Astrocyte (in vitro differentiated cells and primary cell): ENCODE data around the gene PECR. TPM values are rescaled to one million over a fixed set of nuclear protein-coding genes. Genes with fewer than 3 reads are reported as not detected.
A peak's percentile ranks its signal among the peaks of the same experiment; 100 is the strongest.

Experiments
- DNase-seq: peaks from one replicate; pipeline ENCODE4 v3.0.0-alpha.2; 2010; ENCODE audit warnings: low read depth
- FAIRE-seq: peaks from 2 replicates; lab custom pipeline; 2011; peaks lifted over from hg19 to GRCh38; lab: Jason Lieb, UNC
- H2AFZ ChIP-seq: 2 replicates; pipeline ENCODE4 v1.6.0; 2012; ENCODE audit warnings: low read depth, low read length, inconsistent platforms
- H3K27ac ChIP-seq: 2 replicates; pipeline ENCODE4 v1.5.1; 2011; ENCODE audit warnings: low read depth, low read length, inconsistent platforms
- H3K27me3 ChIP-seq: 2 replicates; pipeline ENCODE4 v1.6.0; 2011; ENCODE audit warnings: low read length, inconsistent platforms; ENCODE audit not compliant: insufficient read depth
- H3K36me3 ChIP-seq: 2 replicates; pipeline ENCODE4 v1.5.1; 2011; ENCODE audit warnings: low read length, inconsistent platforms; ENCODE audit not compliant: insufficient read depth
- H3K4me1 ChIP-seq: 2 replicates; pipeline ENCODE4 v1.5.1; 2011; ENCODE audit warnings: low read length, inconsistent platforms; ENCODE audit not compliant: insufficient read depth
- H3K4me2 ChIP-seq: 2 replicates; pipeline ENCODE4 v1.6.0; 2012; ENCODE audit warnings: low read length, inconsistent platforms
- H3K4me3 ChIP-seq: 2 replicates; pipeline ENCODE4 v1.5.1; 2011; ENCODE audit warnings: low read depth, mild to moderate bottlenecking, low read length, inconsistent platforms; ENCODE audit not compliant: insufficient read depth
- H3K79me2 ChIP-seq: 2 replicates; pipeline ENCODE4 v1.6.0; 2012; ENCODE audit warnings: mild to moderate bottlenecking, low read length, inconsistent platforms; ENCODE audit not compliant: insufficient read depth
- H3K9ac ChIP-seq: 2 replicates; pipeline ENCODE4 v1.6.0; 2012; ENCODE audit warnings: mild to moderate bottlenecking, low read length, inconsistent platforms
- H3K9me3 ChIP-seq: 2 replicates; pipeline ENCODE4 v1.5.1; 2012; ENCODE audit warnings: low read depth, mild to moderate bottlenecking, low read length, inconsistent platforms; ENCODE audit not compliant: insufficient read depth
- H4K20me1 ChIP-seq: 2 replicates; pipeline ENCODE4 v1.6.0; 2012; ENCODE audit warnings: low read length, inconsistent platforms; ENCODE audit not compliant: insufficient read depth
- H3K27ac Mint-ChIP-seq: one replicate; pipeline ENCODE4 v1.8.0; 2021; ENCODE audit warnings: mild to moderate bottlenecking, mixed read lengths; ENCODE audit not compliant: unreplicated experiment
- H3K27me3 Mint-ChIP-seq: one replicate; pipeline ENCODE4 v1.8.0; 2021; ENCODE audit warnings: low read depth, mixed read lengths; ENCODE audit not compliant: unreplicated experiment
- H3K36me3 Mint-ChIP-seq: one replicate; pipeline ENCODE4 v1.8.0; 2021; ENCODE audit warnings: low read depth, mixed read lengths; ENCODE audit not compliant: unreplicated experiment
- H3K4me1 Mint-ChIP-seq: one replicate; pipeline ENCODE4 v1.8.0; 2021; ENCODE audit warnings: low read depth, mixed read lengths; ENCODE audit not compliant: unreplicated experiment
- H3K4me3 Mint-ChIP-seq: one replicate; pipeline ENCODE4 v1.8.0; 2021; ENCODE audit warnings: mild to moderate bottlenecking, moderate library complexity, mixed read lengths; ENCODE audit not compliant: unreplicated experiment
- H3K9me3 Mint-ChIP-seq: one replicate; pipeline ENCODE4 v1.8.0; 2021; ENCODE audit warnings: mild to moderate bottlenecking, mixed read lengths; ENCODE audit not compliant: unreplicated experiment
- CTCF ChIP-seq: IDR thresholded peaks from 2 replicates; pipeline ENCODE4 v1.5.1; 2011; ENCODE audit warnings: low read depth, mild to moderate bottlenecking, inconsistent platforms, low read length, moderate library complexity; ENCODE audit not compliant: insufficient read depth
- EZH2 ChIP-seq: IDR thresholded peaks from 2 replicates; pipeline ENCODE4 v1.6.1; 2012; ENCODE audit warnings: mild to moderate bottlenecking, low read length, inconsistent platforms; ENCODE audit not compliant: insufficient read depth
- total RNA-seq: library from RNA; stranded (reverse); gene quantifications from 2 replicates; pipeline ENCODE4 v1.2.1, GENCODE V29; 2021

The PECR gene
- total RNA-seq, 1 donor from 2014 or later, result 17.0 TPM

DNA sequence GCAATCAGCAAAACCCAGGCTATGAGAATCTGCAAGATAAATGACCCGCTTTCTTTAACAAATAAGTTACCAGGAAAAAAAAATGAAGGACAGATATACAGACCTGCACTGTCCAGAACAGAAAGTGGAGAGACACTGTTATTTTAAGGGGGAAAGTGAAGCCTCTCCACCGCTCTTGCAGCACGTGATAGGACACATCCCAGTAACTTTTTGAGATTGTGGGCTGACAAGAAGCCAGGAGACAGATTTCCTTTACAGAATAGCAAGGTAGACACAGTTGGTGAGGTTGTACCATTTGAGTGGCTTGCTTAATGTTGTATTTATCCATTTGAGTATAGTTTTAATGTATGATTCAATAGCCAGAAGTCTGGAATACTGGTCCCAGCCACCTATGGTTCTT is 13.1 kb upstream of the PECR start:
- Histone ChIP-seq H3K36me3 (no peaks in the 10 kb centered on the region), H3K4me2 (no peak overlapping the region), H3K9ac (no peak overlapping the region), H3K4me3 (no peak overlapping the region), H3K79me2 (no peaks in the 10 kb centered on the region), H2AFZ (no peak overlapping the region), H4K20me1 (no peaks in the 10 kb centered on the region), H3K27ac (no peak overlapping the region), H3K27me3 (no peaks in the 10 kb centered on the region), H3K9me3 (no peaks in the 10 kb centered on the region), H3K4me1 (peaks cover 2% of the 10 kb centered on the region)
- Mint-ChIP-seq H3K27me3 (no peaks in the 10 kb centered on the region), H3K4me1 (peaks cover 11% of the 10 kb centered on the region), H3K27ac (no peak overlapping the region), H3K4me3 (no peak overlapping the region), H3K9me3 (peaks cover 6% of the 10 kb centered on the region), H3K36me3 (peaks cover 17% of the 10 kb centered on the region)
- DNase-seq (no peak), FAIRE-seq (no peak)
- TF ChIP-seq EZH2 (no peak), CTCF (no peak)

DNA sequence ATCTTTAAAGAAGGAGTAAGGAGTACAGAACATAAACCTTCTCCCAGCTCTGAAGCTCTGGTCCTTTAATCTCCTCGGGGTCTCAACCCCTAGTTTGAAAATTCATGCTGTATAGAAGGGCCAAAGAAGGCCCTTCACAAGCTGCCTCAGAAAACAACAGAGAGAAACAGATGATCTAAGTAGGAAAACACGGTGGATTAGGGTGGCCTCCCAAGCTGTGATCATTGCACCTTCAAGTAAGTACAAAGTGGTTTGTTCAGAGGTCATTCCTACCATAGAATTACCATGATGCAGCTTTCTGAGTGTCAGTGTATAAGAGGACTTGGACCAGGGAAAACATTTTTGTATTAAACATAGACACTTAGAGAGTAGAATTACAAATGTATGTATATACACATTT is 11.0 kb upstream of the PECR start:
- no peaks in the 10 kb centered on the region for H3K36me3 ChIP-seq
- no peak overlapping the region for H3K27ac ChIP-seq
- H4K20me1 ChIP-seq, result no peaks in the 10 kb centered on the region
- Mint-ChIP-seq H3K9me3 (peaks cover 8% of the 10 kb centered on the region), H3K27me3 (no peaks in the 10 kb centered on the region), H3K27ac (no peak overlapping the region), H3K4me3 (no peak overlapping the region), H3K4me1 (peaks cover 11% of the 10 kb centered on the region), H3K36me3 (peaks cover 21% of the 10 kb centered on the region)
- no peak overlapping the region for H3K4me2 ChIP-seq
- no peaks in the 10 kb centered on the region for H3K9me3 ChIP-seq
- no peaks in the 10 kb centered on the region for H3K79me2 ChIP-seq
- no peak overlapping the region for H3K4me3 ChIP-seq
- peaks cover 2% of the 10 kb centered on the region for H3K4me1 ChIP-seq
- no peak overlapping the region for H2AFZ ChIP-seq
- FAIRE-seq (no peak), DNase-seq (no peak)
- H3K27me3 ChIP-seq, result no peaks in the 10 kb centered on the region
- TF ChIP-seq CTCF (no peak), EZH2 (no peak)
- no peak overlapping the region for H3K9ac ChIP-seq

GRCh38 chr2:216090369-216090786 is 8.8 kb upstream of the PECR start:
- H3K9me3 ChIP-seq, result no peaks in the 10 kb centered on the region
- TF ChIP-seq CTCF (no peak), EZH2 (no peak)

More at GRCh38 chr2:216090369-216090786, 8.8 kb upstream of the PECR start:
- Histone ChIP-seq H3K4me3 (no peak overlapping the region), H3K4me1 (peaks cover 2% of the 10 kb centered on the region), H3K36me3 (no peaks in the 10 kb centered on the region), H4K20me1 (no peaks in the 10 kb centered on the region), H2AFZ (no peak overlapping the region), H3K27me3 (no peaks in the 10 kb centered on the region), H3K4me2 (no peak overlapping the region), H3K27ac (no peak overlapping the region), H3K79me2 (no peaks in the 10 kb centered on the region), H3K9ac (no peak overlapping the region)
- Mint-ChIP-seq H3K36me3 (peaks cover 14% of the 10 kb centered on the region), H3K27ac (peak overlapping the region; percentile 74), H3K27me3 (no peaks in the 10 kb centered on the region), H3K4me1 (peaks cover 12% of the 10 kb centered on the region), H3K4me3 (no peak overlapping the region), H3K9me3 (peaks cover 8% of the 10 kb centered on the region)
- FAIRE-seq (no peak), DNase-seq (peak; percentile 60)
